EH (cell line): ENCODE data around the gene OSBPL2.

Experiments used
- DNase-seq: peaks from one replicate; pipeline ENCODE4 v3.0.0-alpha.2; 2015; ENCODE audit warnings: low read depth

Gene OSBPL2

GRCh38 chr20:62222266-62222850 lies 16.0 kb upstream of the OSBPL2 start:
- no peak for DNase-seq

GRCh38 chr20:62222972-62223371 lies 15.3 kb upstream of the OSBPL2 start:
- no peak for DNase-seq

GRCh38 chr20:62223571-62223970 lies 14.8 kb upstream of the OSBPL2 start:
- DNase-seq = no peak

- DNase-seq = no peak
These were observed 14.0 kb upstream of the OSBPL2 start for GRCh38 chr20:62224113-62224855.

GRCh38 chr20:62225026-62225425 lies 13.3 kb upstream of the OSBPL2 start:
- DNase-seq = no peak

- no peak for DNase-seq
These were observed 12.3 kb upstream of the OSBPL2 start for GRCh38 chr20:62225820-62226635.

GRCh38 chr20:62226707-62227590 lies 11.4 kb upstream of the OSBPL2 start:
- no peak for DNase-seq

GRCh38 chr20:62227591-62227976 lies 10.7 kb upstream of the OSBPL2 start:
- DNase-seq = no peak

GRCh38 chr20:62227977-62228958 lies 10.1 kb upstream of the OSBPL2 start:
- DNase-seq = no peak

GRCh38 chr20:62228982-62229545 lies 9.3 kb upstream of the OSBPL2 start:
- no peak for DNase-seq

- DNase-seq = no peak
These were observed 8.7 kb upstream of the OSBPL2 start for GRCh38 chr20:62229667-62230066.

GRCh38 chr20:62230276-62230675 lies 8.0 kb upstream of the OSBPL2 start:
- no peak for DNase-seq

GRCh38 chr20:62230696-62231095 lies 7.6 kb upstream of the OSBPL2 start:
- DNase-seq = no peak

GRCh38 chr20:62231292-62231691 lies 7.0 kb upstream of the OSBPL2 start:
- DNase-seq = no peak

- DNase-seq = no peak
These were observed 6.1 kb upstream of the OSBPL2 start for GRCh38 chr20:62232194-62232593.

- no peak for DNase-seq
These were observed 5.3 kb upstream of the OSBPL2 start for GRCh38 chr20:62232770-62233645.

GRCh38 chr20:62233684-62234083 lies 4.6 kb upstream of the OSBPL2 start:
- DNase-seq = no peak

GRCh38 chr20:62234339-62234738 lies 4.0 kb upstream of the OSBPL2 start:
- no peak for DNase-seq

GRCh38 chr20:62235001-62235776 lies 3.1 kb upstream of the OSBPL2 start:
- peak; percentile 4 for DNase-seq
